HCT116 (cell line): ENCODE results near the gene NPB. TPM values are rescaled to one million over a fixed set of nuclear protein-coding genes. Genes with fewer than 3 reads are reported as not detected.
A peak's percentile ranks its signal among the peaks of the same experiment; 100 is the strongest.

Source experiments
- ATAC-seq: fragments of 200-7000 bp; cut with Tn5 transposase; 2 replicates; pipeline ENCODE4 v1.9.1; 2020; ENCODE audit warnings: mild to moderate bottlenecking, moderate library complexity
- BruUV-seq: library from RNA; stranded (reverse); fragments of 400-500 nt; replicated peaks from 2 replicates; lab custom pipeline; 2021; lab: Mats Ljungman, UMichigan
- CTCF ChIA-PET: fragments of 300-600 bp; sonication (Branson Sonifier 250); formaldehyde crosslinking; loops from one replicate; lab custom pipeline; 2021; ENCODE audit warnings: antibody characterized with exemption; lab: Charles Lee
- POLR2A ChIA-PET: fragments of 300-600, 350-600 bp; sonication (Branson Sonifier 250); formaldehyde crosslinking; loops from one replicate; lab custom pipeline; 2021; ENCODE audit warnings: antibody characterized with exemption; lab: Charles Lee
- RAD21 ChIA-PET, 2 experiments: fragments of 300-600 bp; sonication (Branson Sonifier 250); formaldehyde crosslinking; loops; one replicate each; lab custom pipeline; 2023; ENCODE audit warnings: low total read pairs in 2 of 2; ENCODE audit not compliant: uncharacterized antibody in 2 of 2, unreplicated experiment in 2 of 2, low non-redundant PET in 1 of 2; lab: Charles Lee
- DNase-seq: peaks from one replicate; pipeline ENCODE4 v3.0.0-alpha.2; 2010; ENCODE audit warnings: low read depth, low spot score
- H2AFZ ChIP-seq: fragments of 200-600 bp; shearing (Covaris generic), sonication (generic); 2 replicates; pipeline ENCODE4 v1.6.1; 2017; ENCODE audit warnings: low read depth, mixed run types, mixed read lengths, antibody characterized with exemption, low read length; ENCODE audit not compliant: poor library complexity, severe bottlenecking
- H3K27ac ChIP-seq: 2 replicates; pipeline ENCODE4 v1.5.1; 2012; ENCODE audit warnings: low read depth, low read length
- H3K27me3 ChIP-seq: fragments of 200-600 bp; sonication (generic); 2 replicates; pipeline ENCODE4 v1.6.1; 2016; ENCODE audit warnings: mixed run types, low read length, mixed read lengths; ENCODE audit not compliant: insufficient read depth
- H3K36me3 ChIP-seq, 2 experiments: fragments of 200-500 bp in 1 of 2; fragments of 200-600 bp in 1 of 2; sonication (Bioruptor generic) in 1 of 2; sonication (generic) in 1 of 2; 2 replicates each; pipeline versions ENCODE4 v1.5.1 to v1.6.1; 2014 to 2016; ENCODE audit warnings: low read length in 2 of 2, inconsistent platforms in 1 of 2, mixed read lengths in 1 of 2, mixed run types in 1 of 2; ENCODE audit not compliant: insufficient read depth in 2 of 2, control insufficient read depth in 1 of 2
- H3K4me1 ChIP-seq, 2 experiments: fragments of 200-600 bp in 1 of 2; sonication (generic) in 1 of 2; 2 replicates each; pipeline versions ENCODE4 v1.5.1 to v1.6.1; 2012 to 2017; ENCODE audit warnings: low read length in 2 of 2, inconsistent platforms in 1 of 2, mild to moderate bottlenecking in 1 of 2, mixed read lengths in 1 of 2, mixed run types in 1 of 2, moderate library complexity in 1 of 2; ENCODE audit not compliant: insufficient read depth in 2 of 2, control insufficient read depth in 1 of 2
- H3K4me2 ChIP-seq: fragments of 200-600 bp; sonication (generic); 2 replicates; pipeline ENCODE4 v1.6.1; 2017; ENCODE audit warnings: mixed run types, low read length, mixed read lengths
- H3K4me3 ChIP-seq, 2 experiments: fragments of 200-600 bp in 1 of 2; sonication (generic) in 1 of 2; replicated peaks in 1 of 2; 2 replicates each; pipeline ENCODE4 v1.5.1; 2011 to 2016; ENCODE audit warnings: low read length in 2 of 2, control low read depth in 1 of 2, low read depth in 1 of 2, mild to moderate bottlenecking in 1 of 2, mixed read lengths in 1 of 2, mixed run types in 1 of 2
- H3K79me2 ChIP-seq: fragments of 200-600 bp; sonication (generic); 2 replicates; pipeline ENCODE4 v1.6.1; 2017; ENCODE audit warnings: mild to moderate bottlenecking, mixed run types, low read length, moderate library complexity, mixed read lengths; ENCODE audit not compliant: insufficient read depth
- H3K9ac ChIP-seq: fragments of 200-600 bp; sonication (generic); 2 replicates; pipeline ENCODE4 v1.6.1; 2016; ENCODE audit warnings: low read length, mixed read lengths
- H3K9me2 ChIP-seq: fragments of 200-600 bp; sonication (generic), shearing (Covaris generic); 2 replicates; pipeline ENCODE4 v1.6.1; 2017; ENCODE audit warnings: mixed run types, mild to moderate bottlenecking, moderate library complexity; ENCODE audit not compliant: insufficient read depth
- H3K9me3 ChIP-seq, 2 experiments: fragments of 200-500 bp in 1 of 2; fragments of 200-600 bp in 1 of 2; sonication (Bioruptor generic) in 1 of 2; sonication (generic) in 1 of 2; 2 replicates each; pipeline ENCODE4 v1.6.1; 2014 to 2017; ENCODE audit warnings: low read length in 2 of 2, mixed read lengths in 2 of 2, inconsistent platforms in 1 of 2, low read depth in 1 of 2, mild to moderate bottlenecking in 1 of 2, mixed run types in 1 of 2, moderate library complexity in 1 of 2; ENCODE audit not compliant: control insufficient read depth in 1 of 2, insufficient read depth in 1 of 2
- H4K20me1 ChIP-seq: fragments of 200-600 bp; sonication (generic), shearing (Covaris generic); 2 replicates; pipeline ENCODE4 v1.6.1; 2017; ENCODE audit warnings: mixed run types, mild to moderate bottlenecking, moderate library complexity; ENCODE audit not compliant: insufficient read depth
- ATF3 ChIP-seq: IDR thresholded peaks from 2 replicates; pipeline ENCODE4 v1.6.1; 2012
- CTCF ChIP-seq, 3 experiments: fragments of 200-600 bp in 1 of 3; sonication (generic) in 1 of 3; IDR thresholded peaks in 2 of 3; conservative IDR thresholded peaks in 1 of 3; 2 replicates each; pipeline ENCODE4 v1.5.1; 2012 to 2017; ENCODE audit warnings: low read depth in 2 of 3, low read length in 2 of 3, antibody characterized with exemption in 1 of 3, borderline replicate concordance in 1 of 3, control low read depth in 1 of 3, mild to moderate bottlenecking in 1 of 3, mixed read lengths in 1 of 3, mixed run types in 1 of 3, moderate library complexity in 1 of 3; ENCODE audit not compliant: insufficient read depth in 1 of 3
- ZBTB33 ChIP-seq: IDR thresholded peaks from 2 replicates; pipeline ENCODE4 v1.6.1; 2011; ENCODE audit warnings: mild to moderate bottlenecking, low read length, moderate library complexity; ENCODE audit not compliant: insufficient replicate concordance; ENCODE audit errors: extremely low read depth
- intact Hi-C: fragments of 100-400 bp; cut with micrococcal nuclease; formaldehyde crosslinking; loops from 2 replicates; pipeline ENCODE4 v1.10.0; 2022
- total RNA-seq: library from RNA; stranded (reverse); gene quantifications from one replicate; pipeline ENCODE4 v1.2.1, GENCODE V29; 2021; ENCODE audit not compliant: unreplicated experiment

NPB gene
- total RNA-seq, 1 experiment from 2014 or later, result 1.2 TPM

GRCh38 chr17:81879121-81879520 is 22.9 kb upstream of the NPB start:
- RAD21 ChIA-PET, result no interaction called here

More at GRCh38 chr17:81879121-81879520, 22.9 kb upstream of the NPB start:
- Histone ChIP-seq H3K36me3 (peaks cover 13 to 54% of the 10 kb centered on the region in 2 experiments), H3K4me2 (no peak overlapping the region), H3K4me1 (peaks cover 0 to 4% of the 10 kb centered on the region in 2 experiments; a peak in 2 of 4 replicates), H3K9ac (no peak overlapping the region), H3K9me2 (no peaks in the 10 kb centered on the region), H4K20me1 (peaks cover 4% of the 10 kb centered on the region), H3K27me3 (no peaks in the 10 kb centered on the region), H3K27ac (no peak overlapping the region), H3K4me3 (no peak overlapping the region), H3K79me2 (peaks cover 43% of the 10 kb centered on the region), H2AFZ (no peak overlapping the region), H3K9me3 (no peaks in the 10 kb centered on the region)
- DNase-seq (no peak), ATAC-seq (no peak; the same call in 1 of the 2 replicates)
- CTCF ChIA-PET, result no interaction called here
- no peak for TF ChIP-seq ATF3
- TF ChIP-seq CTCF (IDR thresholded peaks at IDR 0.05 in 2 of 3, conservative IDR thresholded peaks at IDR 0.05 in 1 of 3; ENCODE audit: borderline replicate concordance in 1 of 3, insufficient read depth in 1 of 3, low read depth in 2 of 3, low read length in 2 of 3), result 0 out of 6 replicates have a peak, but pooled peaks of 1 of the 3 experiments have one; percentile 9
- TF ChIP-seq ZBTB33, result no peak
- BruUV-seq, result no TSS peak
- intact Hi-C loops, result no loop called here
- POLR2A ChIA-PET, result no interaction called here
